HepG2 (cell line): Measurements from ENCODE around the gene PNMA8B. TPM values are rescaled to one million over a fixed set of nuclear protein-coding genes. Genes with fewer than 3 reads are reported as not detected.

Experiments
- ATAC-seq: fragments of 200-7000 bp; cut with Tn5 transposase; 3 replicates; pipeline ENCODE4 v1.9.1; 2020; ENCODE audit warnings: mild to moderate bottlenecking, moderate library complexity
- BruUV-seq: library from RNA; stranded (reverse); fragments of 400-500 nt; replicated peaks from 2 replicates; lab custom pipeline; 2021; lab: Mats Ljungman, UMichigan
- CTCF ChIA-PET: fragments of 300-600 bp; formaldehyde crosslinking; extraction: SDS; loops from one replicate; lab custom pipeline; 2021; ENCODE audit warnings: low total read pairs, inconsistent platforms, low intra/inter-chr PET ratio; lab: Yijun Ruan, JAX
- POLR2A ChIA-PET: fragments of 350-600 bp; sonication (Branson Sonifier 250); formaldehyde crosslinking; loops from one replicate; lab custom pipeline; 2020; ENCODE audit warnings: antibody characterized with exemption, inconsistent platforms; lab: Yijun Ruan, JAX
- DNase-seq: peaks from one replicate; pipeline ENCODE4 v3.0.0-alpha.2; 2015; ENCODE audit warnings: low spot score
- FAIRE-seq: peaks from 3 replicates; lab custom pipeline; 2011; peaks lifted over from hg19 to GRCh38; lab: Jason Lieb, UNC
- H2AFZ ChIP-seq: one replicate; pipeline ENCODE4 v1.6.1; 2011; ENCODE audit warnings: low read length, inconsistent platforms
- H3K27ac ChIP-seq: fragments of 300-600 bp; 3 replicates; pipeline ENCODE4 v1.8.0; 2011; ENCODE audit warnings: mixed run types, mild to moderate bottlenecking, mixed read lengths, low read length, inconsistent platforms; ENCODE audit not compliant: insufficient read depth; ENCODE audit errors: extremely low read length
- H3K27me3 ChIP-seq, 2 experiments: fragments of 200-600 bp in 1 of 2; 2 replicates in 1 of 2; 3 replicates in 1 of 2; pipeline versions ENCODE4 v1.6.0 to v1.8.0; 2011; ENCODE audit warnings: low read length in 2 of 2, mild to moderate bottlenecking in 2 of 2, moderate library complexity in 2 of 2, inconsistent platforms in 1 of 2; ENCODE audit not compliant: insufficient read depth in 2 of 2, control insufficient read depth in 1 of 2
- H3K36me3 ChIP-seq, 2 experiments: fragments of 200-600 bp in 1 of 2; replicated peaks in 1 of 2; 2 replicates in 1 of 2; 3 replicates in 1 of 2; pipeline versions ENCODE4 v1.5.1 to v1.8.0; 2011; ENCODE audit warnings: low read length in 2 of 2, inconsistent platforms in 1 of 2; ENCODE audit not compliant: insufficient read depth in 2 of 2, control insufficient read depth in 1 of 2
- H3K4me1 ChIP-seq: 2 replicates; pipeline ENCODE4 v1.5.1; 2012; ENCODE audit warnings: low read length, inconsistent platforms; ENCODE audit not compliant: insufficient read depth
- H3K4me2 ChIP-seq: 2 replicates; pipeline ENCODE4 v1.6.0; 2011; ENCODE audit warnings: low read depth, low read length, inconsistent platforms
- H3K4me3 ChIP-seq, 3 experiments: fragments of 200-600 bp in 1 of 3; sonication (generic), shearing (Covaris generic) in 1 of 3; replicated peaks in 1 of 3; 2 replicates each; pipeline ENCODE4 v1.5.1; 2011 to 2016; ENCODE audit warnings: low read length in 3 of 3, inconsistent platforms in 2 of 3, low read depth in 2 of 3, mild to moderate bottlenecking in 2 of 3, control low read depth in 1 of 3, mixed read lengths in 1 of 3; ENCODE audit not compliant: insufficient read depth in 1 of 3
- H3K79me2 ChIP-seq: one replicate; pipeline ENCODE4 v1.6.1; 2011; ENCODE audit warnings: low read length, inconsistent platforms; ENCODE audit not compliant: insufficient read depth
- H3K9ac ChIP-seq: 2 replicates; pipeline ENCODE4 v1.6.0; 2011; ENCODE audit warnings: mild to moderate bottlenecking, low read depth, low read length, inconsistent platforms; ENCODE audit not compliant: insufficient read depth
- H3K9me3 ChIP-seq: 2 replicates; pipeline ENCODE4 v1.5.1; 2012; ENCODE audit warnings: mild to moderate bottlenecking, low read length
- H4K20me1 ChIP-seq: 2 replicates; pipeline ENCODE4 v1.6.0; 2011; ENCODE audit warnings: inconsistent platforms, mild to moderate bottlenecking, low read length, moderate library complexity; ENCODE audit not compliant: insufficient read depth
- RFX1 ChIP-seq: fragments of 450-650 bp; IDR thresholded peaks from 2 replicates; pipeline ENCODE4 v1.6.1; 2017
- ZNF24 ChIP-seq: fragments of 450-650 bp; IDR thresholded peaks from 2 replicates; pipeline ENCODE4 v1.6.1; 2017; ENCODE audit warnings: antibody characterized with exemption, mild to moderate bottlenecking
- WGBS: methylation state at CpG from one replicate; pipeline ENCODE4 v1.1.6; 2017; ENCODE audit warnings: low lambda C conversion rate; 5-methylcytosine and 5-hydroxymethylcytosine counted together
- in situ Hi-C: cut with HindIII; loops from 2 replicates; pipeline ENCODE4 v1.10.0; 2017; ENCODE audit warnings: low pct_unique_long_range_greater_than_20kb; ENCODE audit not compliant: extremely low pct_ligation_motif_present
- intact Hi-C: fragments of 100-400 bp; cut with micrococcal nuclease; formaldehyde crosslinking; loops from one replicate; pipeline ENCODE4 v1.10.0; 2022; ENCODE audit not compliant: unreplicated experiment
- polyA plus RNA-seq, 8 experiments: library from polyadenylated mRNA; depleted of rRNA in 3 of 8; stranded (reverse) in 7 of 8; unstranded in 1 of 8; fragments of >200 nt; fragmentation: Illumina TruSeq in 4 of 8; extraction: Trizol in 4 of 8; gene quantifications; 2 replicates each; pipeline versions ENCODE4 v1.2.1 to v1.2.3, GENCODE V29; 2011 to 2016; ENCODE audit warnings: low read depth in 4 of 8, missing spikeins in 1 of 8, mixed read lengths in 1 of 8; ENCODE audit not compliant: insufficient read depth in 1 of 8
- total RNA-seq, 5 experiments: library from RNA; depleted of rRNA; stranded (reverse); fragments of >200 nt; fragmentation: Illumina TruSeq; extraction: Trizol; gene quantifications; 2 replicates each; pipeline ENCODE4 v1.2.3, GENCODE V29; 2016; ENCODE audit warnings: low read depth in 1 of 5
- TF ChIP-seq, protein P1 (sequence below): sonication (generic); formaldehyde crosslinking; IDR thresholded peaks from 2 replicates; pipeline ENCODE4 v1.4.0; 2020; ENCODE audit warnings: missing genetic modification reagents

The PNMA8B gene
- total and polyA plus RNA-seq, 2 of the 13 experiments (the other 11 are each of a cell fraction or from before 2014, with no cell fraction given): not detected

DNA sequence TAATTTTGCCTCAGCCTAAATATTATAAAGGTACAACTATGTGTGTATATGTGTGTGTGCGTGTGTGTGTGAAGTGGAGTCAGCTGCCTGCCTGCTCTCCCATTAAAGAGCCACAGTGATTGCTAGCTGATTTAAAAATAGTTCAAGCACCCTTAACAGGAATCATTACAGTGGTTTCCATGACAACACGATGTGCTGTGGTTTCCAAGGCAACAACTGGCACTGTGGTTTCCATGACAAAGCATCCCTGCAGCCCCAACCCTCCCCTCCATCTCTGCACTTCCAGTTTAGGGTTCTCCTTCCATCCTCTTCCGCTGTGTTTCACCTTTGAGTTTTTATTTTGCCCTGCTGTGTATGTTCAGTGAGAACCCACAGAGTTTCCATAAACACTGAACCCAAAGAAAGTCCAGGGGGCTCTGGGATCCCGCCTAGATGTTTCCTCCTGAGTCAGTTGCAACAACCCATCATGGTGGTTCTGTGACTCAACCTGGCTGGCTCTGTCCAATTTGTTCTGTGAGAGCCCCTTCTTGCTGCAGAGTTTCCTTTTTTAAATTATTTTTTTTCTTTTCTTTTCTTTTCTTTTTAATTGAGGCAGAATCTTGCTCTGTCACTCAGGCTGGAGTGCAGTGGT is 17.2 kb downstream of the PNMA8B start:
- no peaks in the 10 kb centered on the region for H3K36me3 ChIP-seq
- no peak overlapping the region for H3K27ac ChIP-seq
- H3K27me3 ChIP-seq: peaks cover 0 to 4% of the 10 kb centered on the region in 2 experiments; a peak in 1 of 5 replicates
- no peak overlapping the region for H2AFZ ChIP-seq
- no peak overlapping the region for H3K4me2 ChIP-seq
- ChIA-PET POLR2A (no interaction called here), CTCF (no interaction called here)
- in situ Hi-C loops (no loop called here), intact Hi-C loops (no loop called here)
- BruUV-seq: no TSS peak
- H3K4me3 ChIP-seq: no peak overlapping the region
- H3K9ac ChIP-seq: no peak overlapping the region
- no peaks in the 10 kb centered on the region for H3K9me3 ChIP-seq
- DNase-seq (no peak), FAIRE-seq (no peak), ATAC-seq (no peak)
- H4K20me1 ChIP-seq: no peaks in the 10 kb centered on the region
- peaks cover 11% of the 10 kb centered on the region for H3K4me1 ChIP-seq
- no peak for TF ChIP-seq ZNF24
- TF ChIP-seq RFX1: peak; percentile 45; the same call in 1 of the 2 replicates
- H3K79me2 ChIP-seq: no peaks in the 10 kb centered on the region
- 24% methylated on average over 4 of the region's 4 CpGs for WGBS

DNA sequence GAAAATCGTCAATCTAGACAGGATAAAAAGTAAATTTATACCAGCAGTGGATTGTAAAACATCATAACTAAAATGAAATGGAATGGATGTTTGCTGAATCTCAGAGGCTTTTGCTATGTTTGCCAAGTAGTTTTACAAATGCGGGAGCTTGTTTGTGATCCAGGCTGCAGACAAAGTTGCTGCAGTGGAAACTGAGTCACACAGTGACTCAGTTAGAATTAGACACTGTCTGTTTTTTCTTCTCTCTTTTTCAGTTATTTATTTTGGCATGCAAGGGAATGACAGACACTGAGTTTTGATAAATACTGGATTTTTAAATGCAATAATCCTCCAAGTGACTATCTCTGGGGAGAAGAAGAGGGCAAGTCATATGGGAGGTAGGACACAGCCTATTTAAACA is 19.7 kb downstream of the PNMA8B start:
- Histone ChIP-seq H3K4me1 (peaks cover 24% of the 10 kb centered on the region), H3K27me3 (peaks cover 2 to 13% of the 10 kb centered on the region in 2 experiments; a peak in 2 of 5 replicates), H3K4me2 (no peak overlapping the region), H3K79me2 (no peaks in the 10 kb centered on the region), H3K9ac (no peak overlapping the region), H3K27ac (no peak overlapping the region), H3K4me3 (no peak overlapping the region), H3K9me3 (no peaks in the 10 kb centered on the region), H3K36me3 (no peaks in the 10 kb centered on the region), H4K20me1 (no peaks in the 10 kb centered on the region), H2AFZ (no peak overlapping the region)
- ChIA-PET CTCF (no interaction called here), POLR2A (no interaction called here)
- no peak for FAIRE-seq
- BruUV-seq: no TSS peak
- ATAC-seq: no peak
- no peak for DNase-seq
- 19% methylated on average over 2 of the region's 2 CpGs for WGBS
- TF ChIP-seq, protein P1, sequence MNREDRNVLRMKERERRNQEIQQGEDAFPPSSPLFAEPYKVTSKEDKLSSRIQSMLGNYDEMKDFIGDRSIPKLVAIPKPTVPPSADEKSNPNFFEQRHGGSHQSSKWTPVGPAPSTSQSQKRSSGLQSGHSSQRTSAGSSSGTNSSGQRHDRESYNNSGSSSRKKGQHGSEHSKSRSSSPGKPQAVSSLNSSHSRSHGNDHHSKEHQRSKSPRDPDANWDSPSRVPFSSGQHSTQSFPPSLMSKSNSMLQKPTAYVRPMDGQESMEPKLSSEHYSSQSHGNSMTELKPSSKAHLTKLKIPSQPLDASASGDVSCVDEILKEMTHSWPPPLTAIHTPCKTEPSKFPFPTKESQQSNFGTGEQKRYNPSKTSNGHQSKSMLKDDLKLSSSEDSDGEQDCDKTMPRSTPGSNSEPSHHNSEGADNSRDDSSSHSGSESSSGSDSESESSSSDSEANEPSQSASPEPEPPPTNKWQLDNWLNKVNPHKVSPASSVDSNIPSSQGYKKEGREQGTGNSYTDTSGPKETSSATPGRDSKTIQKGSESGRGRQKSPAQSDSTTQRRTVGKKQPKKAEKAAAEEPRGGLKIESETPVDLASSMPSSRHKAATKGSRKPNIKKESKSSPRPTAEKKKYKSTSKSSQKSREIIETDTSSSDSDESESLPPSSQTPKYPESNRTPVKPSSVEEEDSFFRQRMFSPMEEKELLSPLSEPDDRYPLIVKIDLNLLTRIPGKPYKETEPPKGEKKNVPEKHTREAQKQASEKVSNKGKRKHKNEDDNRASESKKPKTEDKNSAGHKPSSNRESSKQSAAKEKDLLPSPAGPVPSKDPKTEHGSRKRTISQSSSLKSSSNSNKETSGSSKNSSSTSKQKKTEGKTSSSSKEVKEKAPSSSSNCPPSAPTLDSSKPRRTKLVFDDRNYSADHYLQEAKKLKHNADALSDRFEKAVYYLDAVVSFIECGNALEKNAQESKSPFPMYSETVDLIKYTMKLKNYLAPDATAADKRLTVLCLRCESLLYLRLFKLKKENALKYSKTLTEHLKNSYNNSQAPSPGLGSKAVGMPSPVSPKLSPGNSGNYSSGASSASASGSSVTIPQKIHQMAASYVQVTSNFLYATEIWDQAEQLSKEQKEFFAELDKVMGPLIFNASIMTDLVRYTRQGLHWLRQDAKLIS (CRISPR knock-in tag): no peak
- in situ Hi-C loops: no loop called here
- intact Hi-C loops: no loop called here
